ENCODE results near the gene MAF. TPM values are rescaled to one million over a fixed set of nuclear protein-coding genes. Genes with fewer than 3 reads are reported as not detected.

MAF gene
- 24.1 and 38.5 TPM in 2 replicates for total RNA-seq (ENCODE audit: low replicate concordance)

DNA sequence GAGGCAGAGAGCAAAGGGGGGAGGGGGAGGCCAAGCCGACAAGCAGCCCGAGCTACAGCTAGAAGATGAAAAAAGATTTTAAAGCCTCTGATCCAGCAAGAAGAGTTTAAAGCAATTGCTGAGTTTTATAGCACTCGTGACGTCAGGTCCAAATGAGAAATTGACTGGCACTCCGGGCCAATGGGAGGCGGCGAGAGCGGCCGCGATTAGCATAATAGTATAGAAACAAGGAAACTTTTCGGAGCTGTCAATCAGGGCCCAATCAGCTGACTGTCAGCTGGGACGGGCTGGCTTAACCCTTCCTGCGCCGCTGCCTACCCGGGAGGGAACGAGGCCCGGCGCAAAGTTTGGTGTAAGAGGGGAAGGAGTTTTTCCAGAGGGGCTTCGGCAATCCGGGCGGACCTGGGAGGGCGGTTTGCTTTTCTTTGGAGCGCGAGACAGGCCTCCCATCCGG is at the start of gene MAF:
MAF (minus strand) TSS at position 100 of the 454 bp plus-strand sequence. CDS start 835 bp downstream, outside the sequence.
- peak; percentile 42 for DNase-seq (ENCODE audit: low read depth)

DNA sequence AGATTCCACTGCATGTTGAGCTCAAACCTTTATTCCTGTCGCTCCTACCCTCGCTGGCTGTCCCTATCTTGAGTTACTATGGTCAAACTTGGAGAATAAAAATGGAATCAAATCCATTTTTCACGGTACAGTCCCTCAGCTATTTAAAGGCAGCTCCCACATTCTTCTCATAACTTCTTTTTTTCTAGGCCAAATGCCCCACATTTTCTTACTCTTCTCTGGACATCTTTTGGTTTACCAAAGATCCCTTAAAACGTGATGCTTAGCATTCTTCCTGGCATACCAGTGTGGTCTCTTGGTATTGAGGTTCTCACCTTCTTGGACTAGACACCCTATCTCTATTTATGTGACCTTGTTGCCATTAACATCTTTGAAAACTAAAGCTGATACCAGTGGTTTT is 48.3 kb upstream of the MAF start:
- no peak for DNase-seq (ENCODE audit: low read depth)
- TF ChIP-seq, protein P1, sequence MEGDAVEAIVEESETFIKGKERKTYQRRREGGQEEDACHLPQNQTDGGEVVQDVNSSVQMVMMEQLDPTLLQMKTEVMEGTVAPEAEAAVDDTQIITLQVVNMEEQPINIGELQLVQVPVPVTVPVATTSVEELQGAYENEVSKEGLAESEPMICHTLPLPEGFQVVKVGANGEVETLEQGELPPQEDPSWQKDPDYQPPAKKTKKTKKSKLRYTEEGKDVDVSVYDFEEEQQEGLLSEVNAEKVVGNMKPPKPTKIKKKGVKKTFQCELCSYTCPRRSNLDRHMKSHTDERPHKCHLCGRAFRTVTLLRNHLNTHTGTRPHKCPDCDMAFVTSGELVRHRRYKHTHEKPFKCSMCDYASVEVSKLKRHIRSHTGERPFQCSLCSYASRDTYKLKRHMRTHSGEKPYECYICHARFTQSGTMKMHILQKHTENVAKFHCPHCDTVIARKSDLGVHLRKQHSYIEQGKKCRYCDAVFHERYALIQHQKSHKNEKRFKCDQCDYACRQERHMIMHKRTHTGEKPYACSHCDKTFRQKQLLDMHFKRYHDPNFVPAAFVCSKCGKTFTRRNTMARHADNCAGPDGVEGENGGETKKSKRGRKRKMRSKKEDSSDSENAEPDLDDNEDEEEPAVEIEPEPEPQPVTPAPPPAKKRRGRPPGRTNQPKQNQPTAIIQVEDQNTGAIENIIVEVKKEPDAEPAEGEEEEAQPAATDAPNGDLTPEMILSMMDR (IDR thresholded peaks at IDR 0.05; ENCODE audit: insufficient read depth, low read length) = no peak
- H3K4me3 ChIP-seq (ENCODE audit: low read depth, low read length) = no peak overlapping the region

More for the DNA sequence above, at the start of gene MAF:
- peak within 1 kb of the TSS; percentile 48 for H3K4me3 ChIP-seq (ENCODE audit: low read depth, low read length)
- TF ChIP-seq, protein P1 (IDR thresholded peaks at IDR 0.05; ENCODE audit: insufficient read depth, low read length) = no peak

DNA sequence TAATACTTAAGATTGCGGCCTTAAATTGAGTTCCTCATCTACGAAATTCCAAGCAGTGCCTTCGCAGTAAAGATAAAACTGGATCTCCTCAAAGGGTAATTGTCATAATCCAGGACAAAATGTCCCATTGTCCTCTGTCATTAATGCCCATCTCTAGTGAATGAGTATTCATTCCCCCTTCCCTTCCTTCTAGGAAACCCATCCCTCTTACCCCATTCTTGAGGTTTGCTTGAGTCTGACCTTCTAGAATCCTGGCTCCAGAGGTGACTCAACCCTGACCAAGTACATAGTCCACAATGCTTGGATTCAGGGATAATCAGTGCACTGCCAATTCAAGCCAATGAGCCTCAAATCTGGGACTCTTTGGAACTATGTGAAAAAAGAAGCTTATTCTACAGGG is 47.0 kb upstream of the MAF start:
- H3K4me3 ChIP-seq (ENCODE audit: low read depth, low read length) = no peak overlapping the region
- TF ChIP-seq, protein P1 (IDR thresholded peaks at IDR 0.05; ENCODE audit: insufficient read depth, low read length) = no peak
- no peak for DNase-seq (ENCODE audit: low read depth)

DNA sequence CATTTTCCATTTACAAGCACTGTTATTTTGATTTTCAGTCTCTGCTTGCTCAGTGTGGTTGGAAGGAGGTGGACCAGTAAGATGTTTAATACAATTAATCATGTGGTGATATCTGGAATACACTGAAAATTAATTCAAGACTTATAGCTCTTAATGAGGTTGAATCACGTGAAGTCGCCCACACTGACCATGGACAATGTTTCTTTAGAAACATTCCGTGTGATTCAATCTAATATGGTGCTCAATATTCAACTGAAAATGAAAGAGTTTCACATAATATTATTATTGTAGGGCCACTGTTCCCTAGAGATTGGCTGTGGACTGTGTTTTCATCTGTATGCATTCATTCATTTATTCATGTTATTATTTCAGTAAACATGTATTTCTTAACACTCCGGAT is 45.2 kb upstream of the MAF start:
- no peak for DNase-seq (ENCODE audit: low read depth)
- H3K4me3 ChIP-seq (ENCODE audit: low read depth, low read length) = no peak overlapping the region
- TF ChIP-seq, protein P1 (IDR thresholded peaks at IDR 0.05; ENCODE audit: insufficient read depth, low read length) = no peak

DNA sequence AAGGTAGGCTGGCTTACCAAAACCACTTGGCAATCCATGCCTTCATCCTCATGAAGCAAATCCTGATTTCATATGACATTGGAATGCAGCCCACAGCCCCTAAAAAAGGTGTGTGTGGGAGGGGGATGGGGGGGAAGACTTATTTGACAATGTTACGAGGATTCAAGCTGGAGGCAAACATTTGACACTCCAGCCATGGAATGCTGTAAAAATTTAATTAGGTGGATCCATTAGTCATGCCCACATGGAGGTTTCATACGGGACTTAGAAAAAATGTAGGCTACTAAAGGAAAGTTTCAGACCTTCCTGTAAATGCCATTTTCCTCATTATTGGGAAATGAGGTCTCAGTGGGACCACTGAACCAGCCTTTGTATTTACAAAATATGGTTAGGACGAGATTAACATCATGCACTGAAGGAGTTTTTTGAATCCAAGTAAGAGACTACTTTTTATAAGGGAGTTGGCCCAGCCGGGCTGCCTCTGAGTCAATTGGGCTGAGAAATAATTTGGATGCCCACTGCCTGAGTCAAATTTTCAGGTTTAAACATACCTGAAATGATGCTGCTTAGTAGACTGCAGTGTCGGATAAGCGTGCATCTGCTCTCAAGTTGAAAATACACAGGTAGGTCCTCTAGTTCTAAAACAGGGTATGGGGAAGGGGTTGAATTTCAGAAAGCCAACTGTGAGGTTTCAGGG is 44.6 kb upstream of the MAF start:
- no peak overlapping the region for H3K4me3 ChIP-seq (ENCODE audit: low read depth, low read length)
- TF ChIP-seq, protein P1 (IDR thresholded peaks at IDR 0.05; ENCODE audit: insufficient read depth, low read length) = no peak
- no peak for DNase-seq (ENCODE audit: low read depth)

DNA sequence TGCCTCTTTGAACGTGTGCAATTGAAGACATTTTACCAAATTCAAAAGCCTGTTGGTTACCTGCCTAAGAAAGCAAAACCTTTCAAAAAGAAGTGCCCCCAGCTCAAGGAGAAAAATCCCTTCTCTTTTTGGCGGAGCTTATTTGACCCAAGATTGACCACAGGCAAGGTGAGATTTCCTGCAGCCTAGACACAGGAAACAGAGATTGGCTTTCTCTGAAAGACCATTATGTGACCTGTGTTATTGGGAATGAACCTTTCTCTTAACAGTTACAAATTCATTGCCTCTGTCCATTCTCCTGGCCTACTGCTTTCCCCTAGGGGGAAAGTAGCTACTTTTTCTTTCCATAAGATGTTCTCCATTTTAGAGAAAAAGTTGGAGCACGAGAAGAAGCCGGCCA is 42.1 kb upstream of the MAF start:
- no peak overlapping the region for H3K4me3 ChIP-seq (ENCODE audit: low read depth, low read length)
- TF ChIP-seq, protein P1 (IDR thresholded peaks at IDR 0.05; ENCODE audit: insufficient read depth, low read length) = no peak
- no peak for DNase-seq (ENCODE audit: low read depth)
